GM12878 (cell line): ENCODE data around the gene ADGRL4. TPM values are rescaled to one million over a fixed set of nuclear protein-coding genes. Genes with fewer than 3 reads are reported as not detected.

Source experiments
- ATAC-seq: fragments of 200-7000 bp; cut with Tn5 transposase; 3 replicates; pipeline ENCODE4 v1.9.1; 2020; ENCODE audit warnings: mild to moderate bottlenecking, moderate library complexity
- BruUV-seq: library from RNA; stranded (reverse); fragments of 400-500 nt; replicated peaks from 2 replicates; lab custom pipeline; 2021; lab: Mats Ljungman, UMichigan
- CTCF ChIA-PET: fragments of 300-600 bp; sonication (Branson Sonifier 250); formaldehyde crosslinking; extraction: SDS; loops from one replicate; lab custom pipeline; 2021; ENCODE audit warnings: inconsistent platforms; lab: Yijun Ruan, JAX
- POLR2A ChIA-PET: fragments of 350-600 bp; formaldehyde crosslinking; extraction: SDS; loops from one replicate; lab custom pipeline; 2021; ENCODE audit warnings: inconsistent platforms; lab: Charles Lee
- RAD21 ChIA-PET: fragments of 300-600 bp; sonication (Branson Sonifier 250); formaldehyde crosslinking; loops from one replicate; lab custom pipeline; 2023; ENCODE audit warnings: antibody characterized with exemption; ENCODE audit not compliant: unreplicated experiment; lab: Charles Lee
- SMC1A ChIA-PET: fragments of 300-600 bp; sonication (Branson Sonifier 250); formaldehyde crosslinking; loops from one replicate; lab custom pipeline; 2023; ENCODE audit not compliant: unreplicated experiment, uncharacterized antibody; lab: Charles Lee
- DNase-seq: peaks from one replicate; pipeline ENCODE4 v3.0.0-alpha.2; 2011; ENCODE audit warnings: low read depth, low spot score
- FAIRE-seq: peaks from 3 replicates; lab custom pipeline; 2011; peaks lifted over from hg19 to GRCh38; lab: Jason Lieb, UNC
- H2AFZ ChIP-seq: 2 replicates; pipeline ENCODE4 v1.6.0; 2011; ENCODE audit warnings: low read depth, low read length, control low read depth; ENCODE audit not compliant: control insufficient read depth
- H3K27ac ChIP-seq: 2 replicates; pipeline ENCODE4 v1.5.1; 2011; ENCODE audit warnings: control low read depth; ENCODE audit not compliant: control insufficient read depth, insufficient read depth
- H3K27me3 ChIP-seq, 2 experiments: replicated peaks in 1 of 2; 2 replicates each; pipeline versions ENCODE4 v1.6.0 to v1.6.1; 2011; ENCODE audit warnings: low read length in 1 of 2; ENCODE audit not compliant: control insufficient read depth in 2 of 2, insufficient read depth in 2 of 2
- H3K36me3 ChIP-seq, 2 experiments: 2 replicates each; pipeline ENCODE4 v1.5.1; 2011; ENCODE audit warnings: low read length in 1 of 2; ENCODE audit not compliant: control insufficient read depth in 2 of 2, insufficient read depth in 2 of 2
- H3K4me1 ChIP-seq: 2 replicates; pipeline ENCODE4 v1.6.1; 2011; ENCODE audit warnings: mild to moderate bottlenecking, low read length, moderate library complexity, mixed read lengths; ENCODE audit not compliant: control insufficient read depth, insufficient read depth
- H3K4me2 ChIP-seq: 2 replicates; pipeline ENCODE4 v1.6.0; 2011; ENCODE audit warnings: control low read depth; ENCODE audit not compliant: control insufficient read depth, insufficient read depth
- H3K4me3 ChIP-seq: fragments of 200-600 bp; sonication (generic); 2 replicates; pipeline ENCODE4 v1.5.1; 2016
- H3K79me2 ChIP-seq: 2 replicates; pipeline ENCODE4 v1.6.0; 2011; ENCODE audit warnings: low read length; ENCODE audit not compliant: control insufficient read depth, insufficient read depth
- H3K9ac ChIP-seq: 2 replicates; pipeline ENCODE4 v1.8.0; 2011; ENCODE audit warnings: low read length, control low read depth, mixed read lengths; ENCODE audit not compliant: control insufficient read depth, insufficient read depth
- H3K9me3 ChIP-seq: replicated peaks from 3 replicates; pipeline ENCODE4 v1.5.1; 2011; ENCODE audit warnings: mild to moderate bottlenecking, low read length; ENCODE audit not compliant: control insufficient read depth, insufficient read depth
- H4K20me1 ChIP-seq: 2 replicates; pipeline ENCODE4 v1.6.0; 2011; ENCODE audit not compliant: control insufficient read depth, insufficient read depth
- CREB1 ChIP-seq: IDR thresholded peaks from 2 replicates; pipeline ENCODE4 v1.6.1; 2012; ENCODE audit warnings: low read depth, mild to moderate bottlenecking, inconsistent platforms
- IKZF1 ChIP-seq: fragments of 450-650 bp; conservative IDR thresholded peaks from 2 replicates; pipeline ENCODE4 v1.6.1; 2017; ENCODE audit warnings: antibody characterized with exemption, mild to moderate bottlenecking
- JUND ChIP-seq: IDR thresholded peaks from 2 replicates; pipeline ENCODE4 v1.6.1; 2012; ENCODE audit warnings: low read depth, mild to moderate bottlenecking, low read length, improper control_type of control experiment, moderate library complexity
- NR2F1 ChIP-seq: fragments of 450-650 bp; conservative IDR thresholded peaks from 2 replicates; pipeline ENCODE4 v1.6.1; 2017; ENCODE audit warnings: mild to moderate bottlenecking
- POLR2A ChIP-seq: IDR thresholded peaks from 2 replicates; pipeline ENCODE4 v1.6.1; 2011; ENCODE audit warnings: low read depth, mild to moderate bottlenecking, low read length
- RCOR1 ChIP-seq: conservative IDR thresholded peaks from 2 replicates; pipeline ENCODE4 v1.6.1; 2012; ENCODE audit warnings: low read depth, low read length, improper control_type of control experiment
- SIN3A ChIP-seq: IDR thresholded peaks from 2 replicates; pipeline ENCODE4 v1.6.1; 2012; ENCODE audit warnings: low read depth, low read length, improper control_type of control experiment
- SMAD5 ChIP-seq: IDR thresholded peaks from 2 replicates; pipeline ENCODE4 v1.6.1; 2016; ENCODE audit warnings: antibody characterized with exemption, low read depth
- SP1 ChIP-seq: IDR thresholded peaks from one replicate; pipeline ENCODE4 v1.6.1; 2011; ENCODE audit warnings: low read depth, low read length
- TCF7 ChIP-seq: IDR thresholded peaks from 2 replicates; pipeline ENCODE4 v1.6.1; 2014; ENCODE audit warnings: antibody characterized with exemption, borderline replicate concordance
- ZNF622 ChIP-seq: fragments of 450-650 bp; IDR thresholded peaks from 2 replicates; pipeline ENCODE4 v1.6.1; 2017; ENCODE audit warnings: mild to moderate bottlenecking, inconsistent platforms
- WGBS: methylation state at CpG from one replicate; pipeline ENCODE4 v1.1.6; 2016; ENCODE audit warnings: low lambda C conversion rate; ENCODE audit not compliant: insufficient replicate concordance, insufficient coverage; ENCODE audit errors: missing lambda C conversion rate; 5-methylcytosine and 5-hydroxymethylcytosine counted together
- in situ Hi-C: fragments of 300-500 bp; cut with MboI; formaldehyde crosslinking; loops from 9 replicates; pipeline ENCODE4 v1.14.3; 2018; ENCODE audit warnings: mixed read lengths
- intact Hi-C: fragments of 100-400 bp; cut with micrococcal nuclease; formaldehyde crosslinking; loops from one replicate; pipeline ENCODE4 v1.14.2; 2022; ENCODE audit not compliant: unreplicated experiment
- polyA plus RNA-seq, 11 experiments: library from polyadenylated mRNA; depleted of rRNA in 4 of 11; unstranded in 6 of 11; stranded (reverse) in 5 of 11; fragments of >200 nt; fragmentation: Nextera tagmentation in 4 of 11; fragmentation: Illumina TruSeq in 1 of 11; extraction: Ambion mirVana in 4 of 11; extraction: Trizol in 1 of 11; gene quantifications; 1 replicate in 1 of 11; 2 replicates in 10 of 11; pipeline versions ENCODE4 v1.2.1 to v1.2.3, GENCODE V29; 2011 to 2016; ENCODE audit warnings: inconsistent platforms in 2 of 11, missing spikeins in 2 of 11, low read depth in 1 of 11
- total RNA-seq, 4 experiments: library from RNA; depleted of rRNA in 3 of 4; stranded (reverse); fragments of >200 nt in 3 of 4; fragmentation: Illumina TruSeq in 1 of 4; extraction: Trizol in 1 of 4; gene quantifications; 2 replicates each; pipeline versions ENCODE4 v1.2.1 to v1.2.3, GENCODE V29; 2013 to 2021
- TF ChIP-seq, protein P1 (sequence below): fragments of 450-650 bp; IDR thresholded peaks from 2 replicates; pipeline ENCODE4 v1.6.1; 2017; ENCODE audit warnings: mild to moderate bottlenecking, low read depth, inconsistent platforms; ENCODE audit not compliant: poor library complexity, severe bottlenecking
- TF ChIP-seq, protein P2 (sequence below): fragments of 450-650 bp; IDR thresholded peaks from 2 replicates; pipeline ENCODE4 v1.6.1; 2017; ENCODE audit warnings: mild to moderate bottlenecking
- TF ChIP-seq, protein P3 (sequence below): IDR thresholded peaks from 2 replicates; pipeline ENCODE4 v1.6.1; 2011; ENCODE audit warnings: low read depth, low read length, improper control_type of control experiment, borderline replicate concordance
- TF ChIP-seq, protein P4 (sequence below): fragments of 450-650 bp; IDR thresholded peaks from 2 replicates; pipeline ENCODE4 v1.6.1; 2018; ENCODE audit warnings: borderline replicate concordance, mild to moderate bottlenecking; ENCODE audit not compliant: partially characterized antibody
- TF ChIP-seq, protein P5 (sequence below): fragments of 450-650 bp; formaldehyde crosslinking; IDR thresholded peaks from 2 replicates; pipeline ENCODE4 v1.5.0; 2022; ENCODE audit warnings: mild to moderate bottlenecking, missing genetic modification characterization

The ADGRL4 gene
- total and polyA plus RNA-seq, 10 of the 15 experiments (the other 5 are each of a cell fraction or from before 2014, with no cell fraction given) = not detected

DNA sequence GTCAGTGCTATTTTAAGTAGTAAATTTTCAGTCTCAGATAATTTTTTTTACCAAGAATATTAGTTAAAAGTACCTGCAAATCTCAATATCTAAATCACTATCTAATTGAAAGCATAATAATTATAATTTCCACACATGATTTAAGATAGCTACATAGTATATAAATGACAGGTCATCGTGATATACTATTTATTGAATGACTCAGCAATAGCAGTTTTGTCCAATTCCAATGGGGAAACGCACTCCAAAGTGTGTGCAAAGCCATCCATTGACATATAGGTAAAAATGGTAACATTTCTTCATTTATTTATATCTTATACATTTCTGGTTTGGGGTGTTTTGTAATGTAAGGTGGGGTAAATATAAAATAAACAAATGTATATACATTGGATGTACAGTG lies 19.5 kb downstream of the ADGRL4 start:
- no peak overlapping the region for H3K9ac ChIP-seq
- ChIA-PET SMC1A (no interaction called here), POLR2A (no interaction called here), CTCF (no interaction called here), RAD21 (no interaction called here)
- no peak overlapping the region for H3K27ac ChIP-seq
- FAIRE-seq = no peak
- no peak overlapping the region for H2AFZ ChIP-seq
- no TSS peak for BruUV-seq
- DNase-seq = no peak
- no peak overlapping the region for H3K4me3 ChIP-seq
- H3K27me3 ChIP-seq = no peaks in the 10 kb centered on the region
- no peaks in the 10 kb centered on the region for H3K9me3 ChIP-seq
- TF ChIP-seq, protein P1, sequence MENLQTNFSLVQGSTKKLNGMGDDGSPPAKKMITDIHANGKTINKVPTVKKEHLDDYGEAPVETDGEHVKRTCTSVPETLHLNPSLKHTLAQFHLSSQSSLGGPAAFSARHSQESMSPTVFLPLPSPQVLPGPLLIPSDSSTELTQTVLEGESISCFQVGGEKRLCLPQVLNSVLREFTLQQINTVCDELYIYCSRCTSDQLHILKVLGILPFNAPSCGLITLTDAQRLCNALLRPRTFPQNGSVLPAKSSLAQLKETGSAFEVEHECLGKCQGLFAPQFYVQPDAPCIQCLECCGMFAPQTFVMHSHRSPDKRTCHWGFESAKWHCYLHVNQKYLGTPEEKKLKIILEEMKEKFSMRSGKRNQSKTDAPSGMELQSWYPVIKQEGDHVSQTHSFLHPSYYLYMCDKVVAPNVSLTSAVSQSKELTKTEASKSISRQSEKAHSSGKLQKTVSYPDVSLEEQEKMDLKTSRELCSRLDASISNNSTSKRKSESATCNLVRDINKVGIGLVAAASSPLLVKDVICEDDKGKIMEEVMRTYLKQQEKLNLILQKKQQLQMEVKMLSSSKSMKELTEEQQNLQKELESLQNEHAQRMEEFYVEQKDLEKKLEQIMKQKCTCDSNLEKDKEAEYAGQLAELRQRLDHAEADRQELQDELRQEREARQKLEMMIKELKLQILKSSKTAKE = no peak
- TF ChIP-seq IKZF1 = no peak
- TF ChIP-seq, protein P2, sequence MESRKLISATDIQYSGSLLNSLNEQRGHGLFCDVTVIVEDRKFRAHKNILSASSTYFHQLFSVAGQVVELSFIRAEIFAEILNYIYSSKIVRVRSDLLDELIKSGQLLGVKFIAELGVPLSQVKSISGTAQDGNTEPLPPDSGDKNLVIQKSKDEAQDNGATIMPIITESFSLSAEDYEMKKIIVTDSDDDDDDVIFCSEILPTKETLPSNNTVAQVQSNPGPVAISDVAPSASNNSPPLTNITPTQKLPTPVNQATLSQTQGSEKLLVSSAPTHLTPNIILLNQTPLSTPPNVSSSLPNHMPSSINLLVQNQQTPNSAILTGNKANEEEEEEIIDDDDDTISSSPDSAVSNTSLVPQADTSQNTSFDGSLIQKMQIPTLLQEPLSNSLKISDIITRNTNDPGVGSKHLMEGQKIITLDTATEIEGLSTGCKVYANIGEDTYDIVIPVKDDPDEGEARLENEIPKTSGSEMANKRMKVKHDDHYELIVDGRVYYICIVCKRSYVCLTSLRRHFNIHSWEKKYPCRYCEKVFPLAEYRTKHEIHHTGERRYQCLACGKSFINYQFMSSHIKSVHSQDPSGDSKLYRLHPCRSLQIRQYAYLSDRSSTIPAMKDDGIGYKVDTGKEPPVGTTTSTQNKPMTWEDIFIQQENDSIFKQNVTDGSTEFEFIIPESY = no peak
- TF ChIP-seq, protein P3, sequence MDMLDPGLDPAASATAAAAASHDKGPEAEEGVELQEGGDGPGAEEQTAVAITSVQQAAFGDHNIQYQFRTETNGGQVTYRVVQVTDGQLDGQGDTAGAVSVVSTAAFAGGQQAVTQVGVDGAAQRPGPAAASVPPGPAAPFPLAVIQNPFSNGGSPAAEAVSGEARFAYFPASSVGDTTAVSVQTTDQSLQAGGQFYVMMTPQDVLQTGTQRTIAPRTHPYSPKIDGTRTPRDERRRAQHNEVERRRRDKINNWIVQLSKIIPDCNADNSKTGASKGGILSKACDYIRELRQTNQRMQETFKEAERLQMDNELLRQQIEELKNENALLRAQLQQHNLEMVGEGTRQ = no peak
- TF ChIP-seq ZNF622 = no peak
- TF ChIP-seq POLR2A = no peak
- no peak for TF ChIP-seq SP1
- no peak for TF ChIP-seq TCF7
- TF ChIP-seq JUND = no peak
- TF ChIP-seq RCOR1 = no peak
- TF ChIP-seq, protein P4, sequence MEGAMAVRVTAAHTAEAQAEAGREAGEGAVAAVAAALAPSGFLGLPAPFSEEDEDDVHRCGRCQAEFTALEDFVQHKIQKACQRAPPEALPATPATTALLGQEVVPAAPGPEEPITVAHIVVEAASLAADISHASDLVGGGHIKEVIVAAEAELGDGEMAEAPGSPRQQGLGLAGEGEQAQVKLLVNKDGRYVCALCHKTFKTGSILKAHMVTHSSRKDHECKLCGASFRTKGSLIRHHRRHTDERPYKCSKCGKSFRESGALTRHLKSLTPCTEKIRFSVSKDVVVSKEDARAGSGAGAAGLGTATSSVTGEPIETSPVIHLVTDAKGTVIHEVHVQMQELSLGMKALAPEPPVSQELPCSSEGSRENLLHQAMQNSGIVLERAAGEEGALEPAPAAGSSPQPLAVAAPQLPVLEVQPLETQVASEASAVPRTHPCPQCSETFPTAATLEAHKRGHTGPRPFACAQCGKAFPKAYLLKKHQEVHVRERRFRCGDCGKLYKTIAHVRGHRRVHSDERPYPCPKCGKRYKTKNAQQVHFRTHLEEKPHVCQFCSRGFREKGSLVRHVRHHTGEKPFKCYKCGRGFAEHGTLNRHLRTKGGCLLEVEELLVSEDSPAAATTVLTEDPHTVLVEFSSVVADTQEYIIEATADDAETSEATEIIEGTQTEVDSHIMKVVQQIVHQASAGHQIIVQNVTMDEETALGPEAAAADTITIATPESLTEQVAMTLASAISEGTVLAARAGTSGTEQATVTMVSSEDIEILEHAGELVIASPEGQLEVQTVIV = no peak
- TF ChIP-seq, protein P5, sequence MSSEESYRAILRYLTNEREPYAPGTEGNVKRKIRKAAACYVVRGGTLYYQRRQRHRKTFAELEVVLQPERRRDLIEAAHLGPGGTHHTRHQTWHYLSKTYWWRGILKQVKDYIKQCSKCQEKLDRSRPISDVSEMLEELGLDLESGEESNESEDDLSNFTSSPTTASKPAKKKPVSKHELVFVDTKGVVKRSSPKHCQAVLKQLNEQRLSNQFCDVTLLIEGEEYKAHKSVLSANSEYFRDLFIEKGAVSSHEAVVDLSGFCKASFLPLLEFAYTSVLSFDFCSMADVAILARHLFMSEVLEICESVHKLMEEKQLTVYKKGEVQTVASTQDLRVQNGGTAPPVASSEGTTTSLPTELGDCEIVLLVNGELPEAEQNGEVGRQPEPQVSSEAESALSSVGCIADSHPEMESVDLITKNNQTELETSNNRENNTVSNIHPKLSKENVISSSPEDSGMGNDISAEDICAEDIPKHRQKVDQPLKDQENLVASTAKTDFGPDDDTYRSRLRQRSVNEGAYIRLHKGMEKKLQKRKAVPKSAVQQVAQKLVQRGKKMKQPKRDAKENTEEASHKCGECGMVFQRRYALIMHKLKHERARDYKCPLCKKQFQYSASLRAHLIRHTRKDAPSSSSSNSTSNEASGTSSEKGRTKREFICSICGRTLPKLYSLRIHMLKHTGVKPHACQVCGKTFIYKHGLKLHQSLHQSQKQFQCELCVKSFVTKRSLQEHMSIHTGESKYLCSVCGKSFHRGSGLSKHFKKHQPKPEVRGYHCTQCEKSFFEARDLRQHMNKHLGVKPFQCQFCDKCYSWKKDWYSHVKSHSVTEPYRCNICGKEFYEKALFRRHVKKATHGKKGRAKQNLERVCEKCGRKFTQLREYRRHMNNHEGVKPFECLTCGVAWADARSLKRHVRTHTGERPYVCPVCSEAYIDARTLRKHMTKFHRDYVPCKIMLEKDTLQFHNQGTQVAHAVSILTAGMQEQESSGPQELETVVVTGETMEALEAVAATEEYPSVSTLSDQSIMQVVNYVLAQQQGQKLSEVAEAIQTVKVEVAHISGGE (CRISPR knock-in tag) = no peak
- TF ChIP-seq CREB1 = no peak
- no peak for TF ChIP-seq SIN3A
- TF ChIP-seq NR2F1 = no peak
- TF ChIP-seq SMAD5 = no peak
- no peak for ATAC-seq
- 0% methylated on average over 2 of the region's 2 CpGs for WGBS
- no peak overlapping the region for H3K4me2 ChIP-seq
- no peaks in the 10 kb centered on the region for H3K36me3 ChIP-seq
- H3K4me1 ChIP-seq = no peaks in the 10 kb centered on the region
- H3K79me2 ChIP-seq = no peaks in the 10 kb centered on the region
- in situ Hi-C loops = no loop called here
- H4K20me1 ChIP-seq = no peaks in the 10 kb centered on the region
- intact Hi-C loops = no loop called here
